ENCODE results near the gene C2CD2. TPM values are rescaled to one million over a fixed set of nuclear protein-coding genes. Genes with fewer than 3 reads are reported as not detected.

Gene C2CD2
- total and polyA plus RNA-seq, 5 donors from 2014 or later = 1.7 to 15.3 (median 2.1) TPM

DNA sequence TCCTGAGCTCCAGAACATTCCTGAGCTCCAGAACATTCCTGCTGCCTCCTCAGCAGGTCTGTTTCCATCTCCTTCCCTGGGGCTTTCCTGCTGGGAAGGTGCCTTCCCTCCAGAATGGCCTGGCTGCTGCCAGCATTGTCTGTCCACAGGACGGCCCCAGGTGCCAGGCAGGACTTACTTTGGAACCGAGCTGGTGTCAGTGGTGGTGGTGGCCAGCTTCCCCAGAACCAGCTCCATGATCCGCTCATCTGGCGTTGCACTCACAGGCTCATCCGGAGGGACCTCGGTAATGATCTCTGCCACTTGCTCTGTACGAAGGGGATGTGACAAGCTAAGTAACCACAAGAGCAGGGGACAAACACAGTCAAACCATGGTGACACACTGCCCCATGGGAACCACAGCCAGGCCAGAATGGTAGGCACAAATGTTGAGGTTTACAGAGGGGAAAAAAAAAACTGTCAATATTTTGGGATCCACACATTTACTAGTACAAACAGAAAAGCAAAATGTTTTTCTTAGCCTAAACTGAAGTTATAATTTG is 116.0 kb downstream of the C2CD2 start:
- no peak overlapping the region for H3K27ac ChIP-seq (ENCODE audit: insufficient read depth, low read length, poor library complexity, severe bottlenecking)
- Mint-ChIP-seq H3K36me3 (peaks cover 49% of the 10 kb centered on the region), H3K4me3 (no peak overlapping the region), H3K27me3 (no peaks in the 10 kb centered on the region), H3K27ac (peak overlapping the region in 1 of 3 donors; percentile 23), H3K4me1 (peaks cover 0 to 18% (median 0%) of the 10 kb centered on the region in 4 donors), H3K9me3 (peaks cover 0 to 7% (median 2%) of the 10 kb centered on the region in 7 donors)
- H3K27me3 ChIP-seq (ENCODE audit: control insufficient read depth, insufficient read depth, low read length) = no peaks in the 10 kb centered on the region
- H3K9me3 ChIP-seq (ENCODE audit: control insufficient read depth in 2 of 2, low read length in 2 of 2) = peaks cover 0 to 4% of the 10 kb centered on the region in 2 experiments
- no peak for DNase-seq
- ATAC-seq (ENCODE audit: low read depth in 2 of 2) = no peak
- H3K4me3 ChIP-seq (ENCODE audit: low read depth, low read length) = no peak overlapping the region
- H3K36me3 ChIP-seq (ENCODE audit: control insufficient read depth, insufficient read depth, low read length) = peaks cover 51% of the 10 kb centered on the region
- no peaks in the 10 kb centered on the region for H3K4me1 ChIP-seq (ENCODE audit: control insufficient read depth, insufficient read depth, low read length, poor library complexity, severe bottlenecking)

DNA sequence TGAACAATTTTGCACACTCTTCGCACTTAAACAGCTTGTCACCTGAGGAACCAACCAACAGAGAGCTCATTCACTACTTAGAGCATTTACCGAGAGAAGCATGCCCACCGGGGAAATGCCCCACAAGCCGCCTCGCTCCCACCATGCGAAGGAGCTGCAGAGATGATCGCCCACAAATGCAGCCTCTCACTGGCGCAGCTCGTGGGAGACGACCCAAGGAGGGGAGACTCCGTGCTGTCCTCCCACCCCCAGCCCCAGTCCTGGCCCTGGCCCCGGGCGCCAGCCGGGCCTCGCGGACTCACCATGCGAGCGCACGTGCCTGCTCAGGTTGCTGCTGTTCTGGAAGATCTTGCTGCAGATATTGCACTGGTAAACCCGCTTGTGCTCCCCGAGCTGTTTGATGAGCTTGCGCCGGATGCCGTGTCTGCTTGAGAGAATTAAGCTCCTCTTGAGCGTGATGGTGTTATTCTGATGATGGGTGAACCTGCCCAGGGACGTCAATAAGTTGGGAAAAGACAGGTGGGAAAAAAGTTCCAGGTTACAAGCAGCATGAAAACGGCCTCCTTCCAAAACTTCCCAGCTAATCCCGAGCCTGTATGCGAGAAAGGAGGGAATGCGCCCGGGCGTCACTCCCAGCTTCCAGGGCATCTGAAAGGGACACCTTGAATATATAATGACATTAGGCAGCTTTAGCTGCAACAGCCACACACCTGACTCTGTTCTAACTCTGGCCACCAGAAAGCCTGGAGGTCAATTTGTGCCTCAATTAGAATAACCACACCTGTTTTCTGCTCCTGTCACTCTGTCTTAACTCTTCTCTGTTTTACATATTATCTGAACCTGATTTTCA is 117.4 kb downstream of the C2CD2 start:
- H3K27me3 Mint-ChIP-seq = no peaks in the 10 kb centered on the region
- no peak for ATAC-seq (ENCODE audit: low read depth in 2 of 2)
- H3K36me3 Mint-ChIP-seq = peaks cover 40% of the 10 kb centered on the region

DNA sequence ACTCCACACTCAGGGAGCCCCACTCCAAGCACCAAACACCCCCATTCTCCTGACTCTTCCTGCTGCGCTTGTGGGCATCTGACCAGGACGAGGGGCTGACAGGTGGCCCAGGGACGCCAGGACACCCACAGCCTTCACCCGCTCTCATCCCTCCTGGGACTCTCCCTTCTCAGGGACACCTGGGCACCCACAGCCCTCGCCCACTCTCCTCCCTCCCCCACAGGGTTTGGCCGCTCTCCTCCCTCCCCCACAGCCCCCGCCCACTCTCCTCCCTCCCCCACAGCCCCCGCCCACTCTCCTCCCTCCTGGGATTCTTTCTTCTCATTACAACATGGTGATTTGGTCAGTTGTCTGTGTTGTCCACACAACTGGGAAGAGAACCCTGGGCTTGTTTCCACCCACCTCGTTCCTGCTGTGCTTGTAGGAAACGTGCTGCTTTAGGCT is 118.1 kb downstream of the C2CD2 start:
- Histone ChIP-seq H3K27me3 (ENCODE audit: control insufficient read depth, insufficient read depth, low read length) (no peaks in the 10 kb centered on the region), H3K9me3 (ENCODE audit: control insufficient read depth in 2 of 2, low read length in 2 of 2) (no peaks in the 10 kb centered on the region), H3K4me3 (ENCODE audit: low read depth, low read length) (no peak overlapping the region), H3K4me1 (ENCODE audit: control insufficient read depth, insufficient read depth, low read length, poor library complexity, severe bottlenecking) (no peaks in the 10 kb centered on the region), H3K27ac (ENCODE audit: insufficient read depth, low read length, poor library complexity, severe bottlenecking) (no peak overlapping the region), H3K36me3 (ENCODE audit: control insufficient read depth, insufficient read depth, low read length) (peaks cover 54% of the 10 kb centered on the region)
- DNase-seq = no peak
- H3K4me3 Mint-ChIP-seq = no peak overlapping the region
- H3K27ac Mint-ChIP-seq = peak overlapping the region in 1 of 3 donors; percentile 55
- peaks cover 0 to 1% (median 0%) of the 10 kb centered on the region in 4 donors for H3K4me1 Mint-ChIP-seq
- H3K9me3 Mint-ChIP-seq = peaks cover 0 to 4% (median under 1%) of the 10 kb centered on the region in 7 donors
- ATAC-seq (ENCODE audit: low read depth in 2 of 2) = no peak
- H3K36me3 Mint-ChIP-seq = peaks cover 33% of the 10 kb centered on the region
- H3K27me3 Mint-ChIP-seq = no peaks in the 10 kb centered on the region

More for the DNA sequence above, 117.4 kb downstream of the C2CD2 start:
- Histone ChIP-seq H3K27me3 (ENCODE audit: control insufficient read depth, insufficient read depth, low read length) (no peaks in the 10 kb centered on the region), H3K4me1 (ENCODE audit: control insufficient read depth, insufficient read depth, low read length, poor library complexity, severe bottlenecking) (no peaks in the 10 kb centered on the region), H3K36me3 (ENCODE audit: control insufficient read depth, insufficient read depth, low read length) (peaks cover 56% of the 10 kb centered on the region), H3K27ac (ENCODE audit: insufficient read depth, low read length, poor library complexity, severe bottlenecking) (no peak overlapping the region), H3K4me3 (ENCODE audit: low read depth, low read length) (no peak overlapping the region), H3K9me3 (ENCODE audit: control insufficient read depth in 2 of 2, low read length in 2 of 2) (peaks cover 0 to 4% of the 10 kb centered on the region in 2 experiments)
- Mint-ChIP-seq H3K27ac (peak overlapping the region in 2 of 3 donors; percentile 17 to 55), H3K4me1 (peaks cover 0 to 8% (median 0%) of the 10 kb centered on the region in 4 donors), H3K4me3 (no peak overlapping the region), H3K9me3 (peaks cover 0 to 7% (median 2%) of the 10 kb centered on the region in 7 donors)
- DNase-seq = no peak

Other genes with a start within 250 kb of the C2CD2 start
- 0.52 TPM for gene RIPK4, start 187.0 kb downstream of the C2CD2 start, total RNA-seq
- gene RIPK4, start 187.0 kb downstream of the C2CD2 start, polyA plus RNA-seq = under 1 TPM in 2 of 4 donors, not detected in 2; 0.39 to 0.41 TPM
- gene PRDM15, start 74.7 kb downstream of the C2CD2 start, total RNA-seq = 13.2 TPM
- gene PRDM15, start 74.7 kb downstream of the C2CD2 start, polyA plus RNA-seq = 1 to 10 TPM in 3 of 4 donors, under 1 TPM in 1; 0.75 to 2.7 (median 1.4) TPM
- 107 TPM for gene ZBTB21, start 56.3 kb upstream of the C2CD2 start, total RNA-seq
- gene ZBTB21, start 56.3 kb upstream of the C2CD2 start, polyA plus RNA-seq = 1 to 10 TPM; 2.4 to 8.0 (median 5.2) TPM
- gene UMODL1, start 117.3 kb upstream of the C2CD2 start, total RNA-seq = 0.35 TPM
- under 1 TPM in 3 of 4 donors, not detected in 1; 0.05 to 0.10 (median 0.05) TPM for gene UMODL1, start 117.3 kb upstream of the C2CD2 start, polyA plus RNA-seq